Kidney glomerular epithelial cell (primary cell): ENCODE data around the gene SOBP.

ENCODE experiments used
- DNase-seq: peaks from one replicate; lab custom pipeline; 2025; lab: John Stamatoyannopoulos, UW

SOBP gene

DNA sequence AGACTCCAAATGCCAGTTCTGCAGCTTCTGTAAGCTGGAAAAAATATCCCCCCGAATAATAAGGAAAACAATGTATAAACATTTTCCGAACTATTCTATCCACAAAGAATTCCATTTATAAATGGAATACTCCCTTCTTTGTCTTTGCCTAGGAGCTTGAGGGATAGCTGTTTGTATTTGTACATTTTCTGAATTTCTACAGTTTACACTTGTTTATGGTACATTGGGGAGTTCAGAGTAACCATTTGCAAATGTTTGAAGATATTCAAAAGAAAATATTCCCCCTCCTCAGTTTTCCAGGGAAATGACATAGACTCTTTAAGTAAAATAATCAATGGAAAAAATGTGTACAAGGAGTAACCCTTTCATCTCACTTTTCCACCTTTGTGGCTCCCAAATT, 149.6 kb downstream of the SOBP start:
- no peak for DNase-seq

DNA sequence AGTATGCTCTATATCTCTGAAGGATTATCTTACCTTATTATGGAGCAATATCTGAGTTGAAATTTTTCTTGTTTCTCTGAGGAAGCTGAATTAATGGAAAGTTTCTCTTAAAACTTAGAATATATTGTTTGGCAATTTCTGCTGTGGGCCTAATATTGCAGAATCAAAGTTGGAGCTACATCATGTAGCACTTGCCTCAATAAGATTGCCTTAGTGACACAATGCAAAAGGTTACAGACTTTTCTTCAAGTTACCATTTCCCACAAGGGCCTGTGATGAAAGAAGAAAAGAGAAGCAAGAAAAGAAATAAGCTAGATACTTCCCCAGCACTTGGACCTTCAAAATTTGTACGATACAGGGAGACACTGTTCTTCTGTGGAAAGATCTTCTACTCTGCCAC, 151.2 kb downstream of the SOBP start:
- DNase-seq, result no peak

DNA sequence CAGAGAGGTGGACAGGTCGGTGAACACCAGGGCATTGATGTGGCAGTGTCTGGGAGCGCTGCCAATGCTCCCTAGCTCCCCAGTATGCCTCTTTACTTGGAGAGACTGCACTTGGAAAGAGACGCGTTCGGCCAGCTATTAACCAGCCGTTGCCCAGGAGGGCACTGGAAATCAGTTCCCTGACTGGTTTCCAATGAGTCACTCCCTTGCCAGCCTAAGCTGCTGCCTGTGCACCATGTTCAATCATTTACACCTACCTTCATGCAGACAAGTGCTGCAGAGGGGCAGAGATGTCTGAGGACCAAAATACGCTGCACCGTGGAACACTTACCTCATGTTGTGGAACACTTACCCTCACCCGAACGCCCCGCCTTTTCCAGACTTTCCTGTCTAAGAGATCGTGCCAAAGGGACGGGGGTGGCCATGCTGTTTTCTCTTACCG, 151.6 kb downstream of the SOBP start:
- DNase-seq, result no peak

DNA sequence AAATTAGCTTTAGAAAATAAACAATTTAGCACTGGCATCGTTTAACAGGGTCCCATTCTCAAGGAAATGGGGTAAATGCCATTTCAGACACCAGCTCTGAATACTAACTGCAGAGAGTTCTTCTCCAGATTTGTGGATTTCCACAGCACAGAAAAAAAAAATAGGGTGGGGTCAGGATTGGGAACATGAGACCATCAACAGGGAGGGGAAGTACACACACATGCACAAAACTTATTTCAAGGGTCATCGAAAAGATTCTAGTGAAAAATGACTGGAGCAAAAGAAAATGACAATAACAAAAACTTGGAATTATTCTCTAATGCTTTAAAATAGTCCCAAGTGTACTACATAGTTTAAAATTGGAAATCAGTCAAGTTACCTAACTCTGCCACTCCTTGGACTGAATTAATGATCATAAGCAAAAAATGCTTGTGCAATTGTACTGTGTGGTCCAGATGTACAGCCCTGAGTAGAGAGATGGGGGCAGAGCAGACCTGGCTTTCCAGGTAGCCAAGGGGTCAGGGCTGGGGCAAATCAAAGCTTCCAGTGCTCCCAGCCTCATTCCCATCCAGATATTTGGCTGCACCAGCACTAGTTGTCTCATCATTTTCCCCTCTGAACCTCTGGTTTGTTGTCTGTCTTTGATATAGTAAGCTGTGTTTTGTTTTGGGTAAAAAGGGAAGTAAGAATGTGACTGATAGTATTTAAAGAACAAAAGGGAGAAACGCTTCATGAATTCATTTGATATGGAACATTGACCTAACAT, 152.4 kb downstream of the SOBP start:
- DNase-seq, result no peak

DNA sequence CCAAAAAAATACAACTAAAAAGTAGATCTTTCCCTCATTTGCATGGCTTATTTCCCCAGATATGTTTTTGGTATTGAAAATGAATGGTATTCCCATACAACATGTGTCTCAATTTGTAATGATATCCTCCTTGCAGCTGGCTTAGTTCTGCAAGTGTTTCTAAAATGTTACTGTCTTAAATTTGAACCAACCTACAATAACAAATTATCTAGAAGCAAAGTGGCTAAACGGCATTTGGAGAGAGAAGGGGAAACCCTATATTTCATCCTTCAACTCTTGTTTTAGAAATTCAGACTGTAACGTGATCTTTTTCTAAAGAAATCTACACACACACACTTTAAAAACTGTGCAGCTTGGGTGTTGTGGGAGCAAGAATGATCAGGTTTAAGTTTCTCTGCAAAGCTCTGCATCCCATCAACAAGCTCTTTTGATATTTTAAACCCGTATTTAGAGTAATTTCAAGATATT, 153.0 kb downstream of the SOBP start:
- DNase-seq, result no peak

DNA sequence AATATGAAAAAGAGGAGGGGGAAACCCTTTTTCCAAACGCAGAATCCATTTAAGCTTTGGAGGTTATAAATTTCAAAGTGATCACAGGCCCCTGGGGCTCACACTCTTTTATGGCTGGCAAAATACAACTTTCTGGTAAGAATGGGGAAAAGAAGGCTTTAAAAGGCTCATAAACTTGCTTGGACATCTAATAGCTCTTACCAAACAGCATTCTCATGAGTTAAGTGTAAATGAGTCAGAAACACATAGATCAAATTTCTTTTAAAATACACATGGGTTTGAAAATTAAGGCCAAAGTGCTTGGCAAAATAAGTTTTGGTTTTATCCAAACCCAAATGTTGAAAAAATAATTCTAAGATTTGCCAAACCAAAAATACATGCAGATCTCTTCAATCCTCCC, 154.6 kb downstream of the SOBP start:
- DNase-seq, result no peak

DNA sequence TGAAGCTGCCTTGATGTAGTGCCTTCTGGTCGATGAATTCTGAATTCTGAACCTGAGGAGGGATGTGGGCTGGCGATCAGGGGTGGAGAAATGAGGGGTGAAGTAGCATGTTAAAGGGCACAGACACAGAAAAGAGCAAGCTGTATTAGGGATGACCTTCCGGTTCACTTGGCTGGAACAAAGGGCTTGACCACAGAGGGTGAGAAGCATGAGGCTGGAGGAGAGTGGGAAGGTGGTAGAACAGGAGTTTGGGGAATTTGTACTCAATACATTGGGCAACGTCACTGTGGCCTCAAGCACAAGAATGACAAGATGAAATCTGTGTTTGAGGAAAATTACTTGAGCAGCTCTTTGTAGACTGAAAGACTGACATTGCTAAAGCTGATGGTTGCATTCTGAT, 155.8 kb downstream of the SOBP start:
- DNase-seq, result no peak

DNA sequence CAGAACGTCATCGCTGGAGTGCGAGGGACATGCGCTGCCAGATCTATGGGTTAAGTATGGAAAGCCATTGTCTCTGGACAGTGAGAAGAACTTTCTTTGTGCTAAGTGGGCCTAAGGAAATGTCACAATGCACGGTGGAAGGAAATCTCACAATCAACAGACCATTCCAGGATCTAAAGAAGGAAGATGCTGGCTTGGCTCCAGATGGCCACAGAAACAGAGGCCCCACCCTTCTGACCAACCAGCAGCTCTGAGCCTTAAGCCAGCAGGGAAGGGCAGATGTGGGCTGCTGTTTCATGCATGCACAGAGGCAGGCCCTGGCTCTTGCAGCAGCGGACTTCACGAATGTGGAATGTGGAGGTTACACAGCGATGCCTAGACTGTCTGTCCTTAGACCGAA, 156.3 kb downstream of the SOBP start:
- DNase-seq, result no peak

DNA sequence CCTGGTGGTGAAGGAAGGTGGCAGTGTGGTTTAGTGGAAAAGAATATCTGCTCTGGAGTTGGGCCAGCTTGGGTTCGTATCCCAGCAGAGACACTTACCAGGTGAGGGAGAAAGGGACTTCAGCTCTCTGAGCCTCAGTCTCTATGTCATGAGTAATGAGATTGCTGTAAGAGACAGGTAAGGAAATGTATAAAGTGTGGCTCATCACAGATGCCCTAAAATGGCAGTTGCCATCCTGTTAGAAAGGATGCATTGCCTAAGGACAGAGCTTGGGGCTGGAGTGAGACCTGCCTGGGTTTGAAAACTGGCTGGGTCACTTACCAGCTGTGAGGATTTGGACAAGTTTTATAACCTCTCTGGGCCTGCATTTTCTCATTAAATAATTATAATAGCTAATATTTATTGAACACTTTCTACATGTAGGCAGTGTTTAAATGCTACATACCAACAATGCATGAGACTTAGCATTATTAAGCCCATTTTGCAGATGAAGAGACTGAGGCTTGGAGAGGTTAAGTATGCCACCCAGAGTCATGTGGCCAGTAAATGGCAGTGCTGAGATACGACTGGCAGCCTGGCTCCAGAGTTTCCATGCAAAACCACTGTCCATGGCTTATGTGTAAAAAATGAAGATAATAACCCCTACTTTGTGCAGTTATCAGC, 157.0 kb downstream of the SOBP start:
- no peak for DNase-seq

DNA sequence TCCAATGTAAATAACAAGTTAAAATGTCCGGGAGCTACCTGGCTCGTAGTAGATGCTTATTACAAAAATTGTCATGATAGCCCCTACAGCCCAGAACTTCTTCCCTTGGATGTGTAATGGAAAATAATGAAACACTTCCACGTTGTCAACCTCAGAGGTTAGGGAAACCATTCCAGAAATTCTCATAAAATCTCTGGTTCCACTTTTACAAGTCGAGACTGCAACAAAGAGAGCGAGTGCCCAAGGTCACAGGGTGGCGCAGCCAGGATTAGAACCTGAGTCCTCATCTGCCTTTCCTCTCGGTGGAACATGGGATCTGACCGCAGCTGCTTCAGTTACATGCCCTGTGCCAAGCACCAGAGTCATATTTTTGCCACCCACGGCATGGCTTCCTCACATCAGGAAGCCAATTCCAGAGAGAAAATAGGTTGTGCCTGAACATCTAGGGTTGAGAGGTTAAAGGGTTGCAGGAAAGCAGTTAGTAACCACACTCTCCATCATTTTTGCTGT, 157.6 kb downstream of the SOBP start:
- DNase-seq, result no peak

DNA sequence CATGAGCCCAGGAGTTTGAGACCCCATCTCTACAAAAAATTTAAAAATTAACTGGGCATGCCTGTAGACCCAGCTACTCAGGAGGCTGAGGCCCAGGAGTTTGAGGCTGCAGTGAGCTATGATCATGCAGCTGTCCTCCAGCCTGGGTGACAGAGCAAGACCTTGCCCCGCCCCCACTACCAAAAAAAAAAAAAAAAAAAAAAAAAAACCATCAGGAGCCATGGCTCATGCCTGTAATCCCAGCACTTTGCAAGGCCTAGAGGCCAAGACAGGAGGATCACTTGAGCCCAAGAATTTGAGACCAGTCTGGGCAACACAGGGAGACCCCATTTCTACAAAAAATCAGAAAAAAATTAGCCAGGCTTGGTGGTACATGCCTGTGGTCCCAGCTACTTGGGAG, 159.1 kb downstream of the SOBP start:
- DNase-seq, result no peak

DNA sequence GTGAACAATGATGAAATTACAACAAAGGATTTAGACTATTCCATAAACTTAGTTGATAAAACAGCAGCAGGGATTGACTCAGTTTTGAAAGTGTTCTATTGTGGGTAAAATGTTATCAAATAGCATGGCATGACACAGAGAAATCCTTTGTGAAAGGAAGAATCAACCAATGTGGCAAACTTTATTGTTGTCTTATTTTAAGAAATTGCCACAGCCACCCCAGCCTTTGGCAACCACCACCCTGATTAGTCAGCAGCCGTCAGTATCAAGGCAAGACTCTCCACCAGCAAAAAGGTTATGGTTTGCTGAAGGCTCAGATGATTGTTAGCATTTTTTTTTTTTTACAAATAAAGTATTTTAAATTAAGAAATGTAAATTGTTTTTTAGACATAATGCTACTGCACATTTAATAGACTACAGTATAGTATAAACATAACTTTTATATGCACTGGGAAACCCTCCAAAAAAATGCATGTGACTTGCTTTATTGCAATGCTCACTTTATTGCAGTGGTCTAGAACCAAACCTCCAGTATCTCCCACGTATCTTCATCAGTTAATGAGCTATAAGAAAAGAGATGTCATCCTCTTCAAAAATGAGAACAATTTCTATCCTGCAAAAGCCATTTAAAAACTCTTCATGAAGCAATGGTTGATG, 162.7 kb downstream of the SOBP start:
- no peak for DNase-seq

DNA sequence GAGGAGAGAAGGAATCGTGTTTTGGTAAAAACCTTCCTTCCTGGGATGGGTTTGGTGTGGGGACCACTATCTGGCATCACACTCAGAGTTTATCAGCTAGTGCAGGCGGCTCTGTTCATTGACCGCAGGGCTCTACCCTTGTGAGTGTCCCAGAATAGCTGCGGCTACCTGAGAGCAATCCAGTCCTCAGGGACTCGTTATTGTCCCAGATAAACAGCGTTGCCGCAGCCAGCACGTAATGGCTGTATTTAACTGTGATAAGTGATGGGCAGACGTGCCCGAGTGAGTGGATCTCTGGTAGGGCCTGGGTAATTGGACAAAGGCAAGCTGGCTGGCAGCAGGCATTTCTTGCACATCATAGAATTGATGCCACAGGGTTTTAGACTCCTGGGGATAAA, 163.3 kb downstream of the SOBP start:
- DNase-seq, result no peak

DNA sequence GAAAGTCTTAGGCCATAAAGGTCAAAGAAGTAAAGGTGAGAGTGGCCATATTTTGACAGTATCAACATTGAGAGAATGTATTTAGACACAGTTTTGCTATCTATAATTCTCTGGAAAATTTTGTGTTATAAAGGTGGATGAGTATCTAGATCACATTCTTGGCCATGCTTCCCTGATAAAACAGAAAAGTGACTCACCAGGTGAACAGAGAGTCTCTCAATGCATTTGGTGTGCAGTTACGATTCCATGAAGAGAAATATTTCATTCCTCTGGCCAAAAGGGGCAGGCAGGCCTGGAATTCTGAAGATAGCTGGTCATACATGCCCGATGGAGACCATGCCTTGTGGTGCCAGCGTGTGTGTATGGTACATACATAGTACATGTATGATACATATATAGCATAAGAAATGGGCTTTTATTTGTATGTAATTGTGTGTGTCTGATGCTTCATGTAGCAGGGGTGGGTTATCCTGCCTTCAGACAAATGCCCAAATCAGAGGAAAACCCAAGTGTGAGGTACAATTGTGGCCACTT, 164.0 kb downstream of the SOBP start:
- DNase-seq, result peak; percentile 49

DNA sequence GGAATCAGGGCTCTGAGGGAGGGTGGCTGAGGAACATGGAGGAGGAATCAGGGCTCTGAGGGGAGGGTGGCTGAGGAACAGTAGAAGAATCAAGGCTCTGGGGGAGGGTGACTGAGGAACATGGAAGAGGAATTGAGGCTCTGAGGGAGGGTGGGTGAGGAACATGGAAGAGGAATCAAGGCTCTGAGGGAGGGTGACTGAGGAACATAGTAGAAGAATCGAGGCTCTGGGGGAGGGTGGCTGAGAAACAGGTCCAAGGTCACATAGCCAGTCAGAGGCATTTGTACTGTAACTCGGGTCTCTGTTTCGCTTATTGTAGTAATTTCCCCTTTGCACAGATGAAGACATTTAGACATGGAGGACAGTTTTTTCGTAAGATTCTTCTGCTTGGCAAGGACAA, 164.8 kb downstream of the SOBP start:
- DNase-seq, result no peak

DNA sequence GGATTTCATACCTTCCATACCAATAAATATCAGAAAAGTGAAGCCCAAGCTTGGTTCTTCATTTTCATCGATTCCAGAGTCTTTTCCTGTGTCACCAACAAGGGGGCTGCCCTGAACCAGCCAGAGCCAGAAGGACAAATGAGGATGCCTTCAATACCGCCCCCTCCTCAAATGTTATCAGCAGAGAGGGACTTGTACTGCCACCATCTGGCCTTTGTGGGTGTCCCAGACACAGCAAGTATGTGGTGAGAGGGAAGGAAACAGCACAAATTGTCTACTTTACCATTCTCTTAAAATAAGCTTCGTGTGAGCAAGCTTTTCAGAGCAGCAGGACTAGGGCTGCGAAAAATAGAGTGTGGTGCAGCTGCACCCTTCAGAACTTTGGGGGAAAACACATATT, 165.3 kb downstream of the SOBP start:
- no peak for DNase-seq

DNA sequence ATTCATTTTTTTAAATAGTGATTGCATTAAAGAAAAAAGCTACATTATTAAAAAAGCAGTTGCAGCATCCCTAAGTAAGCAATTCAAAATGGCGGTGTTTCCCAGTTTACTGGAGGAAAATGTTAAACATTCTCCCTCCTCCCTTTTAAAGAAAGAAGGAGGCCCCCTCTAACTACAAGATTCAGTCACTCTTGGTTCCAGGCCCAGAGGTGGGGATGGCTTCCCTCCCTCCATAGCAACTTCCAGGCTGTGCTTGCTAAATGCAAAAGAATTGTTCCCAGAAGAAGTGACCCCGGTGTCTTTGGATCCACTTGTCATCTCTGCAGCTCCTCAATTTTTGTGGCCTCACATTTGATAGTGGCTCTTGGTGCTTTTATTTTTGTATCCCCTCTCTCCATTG, 165.9 kb downstream of the SOBP start:
- DNase-seq, result no peak

DNA sequence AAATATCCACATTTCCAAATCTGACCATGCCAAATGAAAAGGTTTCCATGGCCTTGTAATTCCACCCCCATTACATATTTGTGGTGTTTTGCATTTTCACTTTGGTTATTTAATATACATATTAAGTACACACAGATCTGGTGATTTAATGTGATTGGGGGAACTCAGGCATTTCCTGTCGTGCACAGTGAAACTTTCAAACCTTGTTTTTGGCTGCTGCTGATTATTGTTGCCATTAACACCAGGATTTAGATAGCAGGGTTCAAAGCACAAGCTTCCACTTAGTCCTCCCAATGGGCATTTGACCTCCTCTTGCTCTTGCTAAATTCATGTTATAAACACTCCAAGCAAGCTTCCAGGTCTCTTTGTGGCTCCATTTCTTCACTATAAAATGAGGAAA, 166.5 kb downstream of the SOBP start:
- DNase-seq, result no peak

DNA sequence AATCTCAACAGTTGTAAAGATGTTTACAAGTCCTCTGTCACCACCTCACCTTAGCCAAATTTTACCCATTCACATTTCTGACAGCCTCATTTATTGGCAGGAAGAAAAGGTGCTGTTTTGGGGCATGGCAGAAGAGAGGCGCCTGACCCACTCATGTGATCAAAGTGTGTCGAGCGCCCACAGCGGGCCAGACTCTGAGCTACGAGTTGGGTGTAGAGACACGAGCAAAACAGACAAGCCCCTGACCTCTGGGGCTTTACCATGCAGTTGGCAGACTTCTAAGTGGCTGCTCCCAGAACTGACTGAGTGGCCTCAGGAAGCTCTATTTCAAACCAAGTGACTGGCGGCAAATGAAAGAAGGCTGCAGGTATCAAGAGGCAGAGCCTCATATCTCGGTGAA, 167.0 kb downstream of the SOBP start:
- no peak for DNase-seq

DNA sequence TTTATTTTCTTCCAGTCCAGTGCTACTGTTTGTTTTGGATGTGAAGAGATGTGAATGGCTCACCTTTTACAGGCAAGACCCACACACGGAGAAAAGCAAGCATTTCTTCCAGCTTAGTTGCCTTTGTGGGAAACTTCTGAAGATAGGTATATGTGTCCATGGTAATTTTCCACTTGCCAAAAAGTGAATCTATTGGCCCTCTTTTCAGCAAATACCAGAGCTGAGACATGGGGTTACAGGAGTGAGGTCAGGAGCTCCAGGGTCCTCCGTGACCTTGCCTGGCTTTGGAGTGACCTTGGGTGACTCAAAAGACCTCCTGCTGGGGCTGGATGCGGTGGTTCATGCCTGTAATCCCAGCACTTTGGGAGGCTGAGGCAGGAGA, 167.4 kb downstream of the SOBP start:
- DNase-seq, result no peak

DNA sequence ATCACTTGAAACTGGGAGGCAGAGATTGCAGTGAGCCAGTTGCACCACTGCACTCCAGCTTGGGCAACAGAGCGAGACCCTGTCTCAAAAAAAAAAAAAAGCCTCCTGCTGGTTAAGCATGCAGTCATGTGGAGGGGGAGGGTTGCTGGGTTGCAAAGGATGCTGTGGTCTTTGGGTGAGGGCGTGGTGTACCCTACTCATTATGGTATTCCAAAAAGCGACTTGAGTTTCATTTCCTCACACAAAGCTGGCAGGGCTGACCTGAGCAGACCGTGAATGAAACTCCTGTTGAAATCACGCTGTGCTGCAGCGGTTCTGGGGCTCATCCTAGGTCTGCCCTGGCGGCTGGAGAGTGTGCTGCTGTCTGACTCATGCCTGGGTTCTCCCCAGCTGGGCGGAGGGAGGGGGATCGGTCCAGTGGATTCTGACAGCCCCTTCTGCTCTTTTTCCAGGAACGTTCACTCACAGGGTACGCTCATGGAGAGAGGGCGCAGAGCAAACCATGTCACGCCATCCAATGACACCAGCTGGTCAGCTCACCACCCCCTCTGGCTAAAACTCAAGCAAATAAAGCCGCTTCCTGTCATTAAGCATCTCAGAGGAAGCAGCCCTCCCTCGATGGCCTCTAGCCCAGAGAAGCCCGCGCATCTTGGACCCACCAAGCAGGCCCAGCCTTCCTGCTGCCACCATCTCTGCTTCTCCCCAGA, 168.0 kb downstream of the SOBP start:
- DNase-seq, result peak; percentile 12
